BLaER1 treated with 17β-estradiol and CSF1 and Interleukin-3, amounts not matched to agents 10 nM and 100 nM (cell line): ENCODE data around the gene HSPA1A.

Experiments
- H3K27ac ChIP-seq, 11 experiments: shearing (Covaris generic); formaldehyde crosslinking; 2 replicates each; pipeline ENCODE4 v1.8.1; 2022
- H3K27me3 ChIP-seq, 11 experiments: shearing (Covaris generic); formaldehyde crosslinking; 2 replicates each; pipeline ENCODE4 v1.8.1; 2022
- H3K36me3 ChIP-seq, 11 experiments: shearing (Covaris generic); formaldehyde crosslinking; 2 replicates each; pipeline ENCODE4 v1.8.1; 2022
- H3K4me1 ChIP-seq, 10 experiments: shearing (Covaris generic); formaldehyde crosslinking; 2 replicates each; pipeline ENCODE4 v1.8.1; 2022
- H3K4me2 ChIP-seq, 11 experiments: shearing (Covaris generic); formaldehyde crosslinking; 2 replicates each; pipeline ENCODE4 v1.8.1; 2022
- H3K4me3 ChIP-seq, 10 experiments: shearing (Covaris generic); formaldehyde crosslinking; 2 replicates each; pipeline ENCODE4 v1.8.1; 2022
- H3K9ac ChIP-seq, 11 experiments: shearing (Covaris generic); formaldehyde crosslinking; 2 replicates each; pipeline ENCODE4 v1.8.1; 2022
- H3K9me3 ChIP-seq, 11 experiments: shearing (Covaris generic); formaldehyde crosslinking; replicated peaks in 1 of 11; 2 replicates each; pipeline ENCODE4 v1.8.1; 2022
- H4K20me1 ChIP-seq, 11 experiments: shearing (Covaris generic); formaldehyde crosslinking; 2 replicates each; pipeline ENCODE4 v1.8.1; 2022
- Cebpa-rat ChIP-seq, 11 experiments: shearing (Covaris generic); IDR thresholded peaks; 2 replicates each; pipeline ENCODE4 v1.8.1; 2022

HSPA1A gene

GRCh38 chr6:31778999-31779885, 36.1 kb upstream of the HSPA1A start:
- Histone ChIP-seq H3K4me3 (no peak overlapping the region), H3K27me3 (no peaks in the 10 kb centered on the region), H3K9me3 (no peaks in the 10 kb centered on the region), H3K9ac (no peak overlapping the region), H3K27ac (no peak overlapping the region), H4K20me1 (peaks cover 0 to 60% (median 16%) of the 10 kb centered on the region in 11 experiments; a peak in 10 of 22 replicates), H3K4me2 (no peak overlapping the region), H3K36me3 (peaks cover 62 to 69% (median 67%) of the 10 kb centered on the region in 11 experiments), H3K4me1 (peaks cover 34 to 48% (median 42%) of the 10 kb centered on the region in 10 experiments)
- no peak for TF ChIP-seq Cebpa-rat (IDR thresholded peaks at IDR 0.05)

GRCh38 chr6:31779908-31780307, 35.4 kb upstream of the HSPA1A start:
- H3K4me2 ChIP-seq: no peak overlapping the region
- no peaks in the 10 kb centered on the region for H3K9me3 ChIP-seq
- H3K27ac ChIP-seq: no peak overlapping the region
- no peak overlapping the region for H3K9ac ChIP-seq
- no peak overlapping the region for H3K4me3 ChIP-seq
- peaks cover 69 to 76% (median 74%) of the 10 kb centered on the region in 11 experiments for H3K36me3 ChIP-seq
- no peaks in the 10 kb centered on the region for H3K27me3 ChIP-seq
- TF ChIP-seq Cebpa-rat (IDR thresholded peaks at IDR 0.05): no peak
- peaks cover 32 to 42% (median 35%) of the 10 kb centered on the region in 10 experiments for H3K4me1 ChIP-seq
- H4K20me1 ChIP-seq: peaks cover 0 to 60% (median 18%) of the 10 kb centered on the region in 11 experiments; a peak in 11 of 22 replicates

GRCh38 chr6:31780507-31781243, 34.7 kb upstream of the HSPA1A start:
- Histone ChIP-seq H3K4me2 (no peak overlapping the region), H3K4me1 (peaks cover 25 to 34% (median 27%) of the 10 kb centered on the region in 10 experiments), H3K9me3 (no peaks in the 10 kb centered on the region), H3K27ac (no peak overlapping the region), H3K4me3 (no peak overlapping the region), H3K36me3 (peaks cover 76 to 84% (median 81%) of the 10 kb centered on the region in 11 experiments), H3K27me3 (no peaks in the 10 kb centered on the region), H4K20me1 (peaks cover 0 to 60% (median 18%) of the 10 kb centered on the region in 11 experiments; a peak in 11 of 22 replicates), H3K9ac (no peak overlapping the region)
- no peak for TF ChIP-seq Cebpa-rat (IDR thresholded peaks at IDR 0.05)

- TF ChIP-seq Cebpa-rat (IDR thresholded peaks at IDR 0.05): no peak
- Histone ChIP-seq H3K4me1 (peaks cover 16 to 26% (median 19%) of the 10 kb centered on the region in 10 experiments), H3K27me3 (no peaks in the 10 kb centered on the region), H3K27ac (no peak overlapping the region), H3K9ac (no peak overlapping the region), H3K9me3 (no peaks in the 10 kb centered on the region), H3K36me3 (peaks cover 81 to 92% (median 89%) of the 10 kb centered on the region in 11 experiments), H4K20me1 (peaks cover 0 to 60% (median 18%) of the 10 kb centered on the region in 11 experiments; a peak in 11 of 22 replicates), H3K4me3 (no peak overlapping the region), H3K4me2 (no peak overlapping the region)
Observed at GRCh38 chr6:31781244-31782125, 33.9 kb upstream of the HSPA1A start.

GRCh38 chr6:31782126-31782855, 33.1 kb upstream of the HSPA1A start:
- Histone ChIP-seq H4K20me1 (peaks cover 0 to 59% (median 18%) of the 10 kb centered on the region in 11 experiments; a peak in 11 of 22 replicates), H3K36me3 (peaks cover 81 to 100% (median 98%) of the 10 kb centered on the region in 11 experiments), H3K4me2 (no peak overlapping the region), H3K27ac (no peak overlapping the region), H3K4me3 (no peak overlapping the region), H3K4me1 (peaks cover 8 to 18% (median 11%) of the 10 kb centered on the region in 10 experiments), H3K9ac (no peak overlapping the region), H3K27me3 (no peaks in the 10 kb centered on the region), H3K9me3 (no peaks in the 10 kb centered on the region)
- no peak for TF ChIP-seq Cebpa-rat (IDR thresholded peaks at IDR 0.05)

GRCh38 chr6:31784098-31784925, 31.0 kb upstream of the HSPA1A start:
- Histone ChIP-seq H3K4me3 (no peak overlapping the region), H3K36me3 (peaks cover 67 to 100% (median 98%) of the 10 kb centered on the region in 11 experiments), H3K4me2 (no peak overlapping the region), H3K27ac (no peak overlapping the region), H4K20me1 (peaks cover 0 to 38% (median 5%) of the 10 kb centered on the region in 11 experiments; a peak in 9 of 22 replicates), H3K27me3 (no peaks in the 10 kb centered on the region), H3K9ac (peak overlapping the region in 2 of 11 experiments; percentile 25 to 34; a peak in 1 of 22 replicates), H3K9me3 (no peaks in the 10 kb centered on the region), H3K4me1 (peaks cover 2 to 13% (median 3%) of the 10 kb centered on the region in 10 experiments)
- no peak for TF ChIP-seq Cebpa-rat (IDR thresholded peaks at IDR 0.05)

- Histone ChIP-seq H3K36me3 (peaks cover 55 to 100% (median 97%) of the 10 kb centered on the region in 11 experiments), H4K20me1 (peaks cover 0 to 29% (median 5%) of the 10 kb centered on the region in 11 experiments; a peak in 9 of 22 replicates)
Observed at GRCh38 chr6:31785475-31785874, 29.9 kb upstream of the HSPA1A start.

More at GRCh38 chr6:31785475-31785874, 29.9 kb upstream of the HSPA1A start:
- no peak overlapping the region for H3K4me2 ChIP-seq
- peak overlapping the region in 1 of 11 experiments; percentile 33; a peak in 1 of 22 replicates for H3K9ac ChIP-seq
- H3K9me3 ChIP-seq: no peaks in the 10 kb centered on the region
- no peak for TF ChIP-seq Cebpa-rat (IDR thresholded peaks at IDR 0.05)
- H3K4me3 ChIP-seq: no peak overlapping the region
- no peaks in the 10 kb centered on the region for H3K27me3 ChIP-seq
- H3K4me1 ChIP-seq: peaks cover 7 to 17% (median 15%) of the 10 kb centered on the region in 10 experiments
- no peak overlapping the region; a peak in 1 of 22 replicates for H3K27ac ChIP-seq
